Stomach smooth muscle (tissue), 2 donors: Measurements from ENCODE around the gene ERCC6L2.

Source experiments
- H3K27ac ChIP-seq: one replicate; pipeline ENCODE4 v1.7.0; 2013; ENCODE audit warnings: mild to moderate bottlenecking, low read length, inconsistent platforms
- H3K27me3 ChIP-seq, 2 donors: one replicate each; pipeline ENCODE4 v1.7.0; 2013; ENCODE audit warnings: low read length in 2 of 2; ENCODE audit not compliant: insufficient read depth in 2 of 2, control insufficient read depth in 1 of 2
- H3K36me3 ChIP-seq, 2 donors: one replicate each; pipeline ENCODE4 v1.7.0; 2013; ENCODE audit warnings: low read length in 2 of 2; ENCODE audit not compliant: control insufficient read depth in 2 of 2, insufficient read depth in 2 of 2
- H3K4me1 ChIP-seq: one replicate; pipeline ENCODE4 v1.7.0; 2013; ENCODE audit warnings: low read length; ENCODE audit not compliant: control insufficient read depth, insufficient read depth
- H3K4me3 ChIP-seq, 2 donors: one replicate each; pipeline ENCODE4 v1.7.0; 2013; ENCODE audit warnings: low read length in 2 of 2
- H3K9ac ChIP-seq, 2 donors: one replicate each; pipeline ENCODE4 v1.7.0; 2013; ENCODE audit warnings: low read length in 2 of 2, mild to moderate bottlenecking in 1 of 2
- H3K9me3 ChIP-seq, 2 donors: one replicate each; pipeline ENCODE4 v1.7.0; 2013; ENCODE audit warnings: low read length in 2 of 2; ENCODE audit not compliant: control insufficient read depth in 2 of 2
- donor health status: healthy.
- donor health status: Pancreatic carcinoma.

ERCC6L2 gene

DNA sequence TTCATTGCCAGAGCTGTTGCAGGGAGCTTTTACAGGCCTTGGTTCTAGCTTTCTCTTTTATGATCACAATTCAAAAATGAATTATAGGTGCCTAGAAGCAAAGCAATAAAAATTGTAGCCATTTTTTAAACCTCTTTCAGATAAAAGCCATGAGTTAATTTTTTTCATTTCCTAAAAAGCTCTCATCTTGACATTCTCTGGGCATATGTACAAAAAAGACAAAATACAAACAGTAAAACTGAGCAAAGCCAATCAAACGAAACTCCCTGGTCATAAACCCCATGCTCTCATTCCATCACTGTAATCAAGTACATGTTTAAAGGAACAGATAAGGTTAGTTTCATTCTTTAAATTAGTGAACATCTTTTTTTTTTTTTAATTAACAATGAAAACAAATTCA lies 101.9 kb downstream of the ERCC6L2 start:
- Histone ChIP-seq H3K27ac (no peak overlapping the region), H3K9ac (no peak overlapping the region), H3K4me3 (no peak overlapping the region), H3K27me3 (no peaks in the 10 kb centered on the region), H3K36me3 (peaks cover 4 to 11% of the 10 kb centered on the region in 2 donors), H3K4me1 (no peaks in the 10 kb centered on the region), H3K9me3 (no peaks in the 10 kb centered on the region)

DNA sequence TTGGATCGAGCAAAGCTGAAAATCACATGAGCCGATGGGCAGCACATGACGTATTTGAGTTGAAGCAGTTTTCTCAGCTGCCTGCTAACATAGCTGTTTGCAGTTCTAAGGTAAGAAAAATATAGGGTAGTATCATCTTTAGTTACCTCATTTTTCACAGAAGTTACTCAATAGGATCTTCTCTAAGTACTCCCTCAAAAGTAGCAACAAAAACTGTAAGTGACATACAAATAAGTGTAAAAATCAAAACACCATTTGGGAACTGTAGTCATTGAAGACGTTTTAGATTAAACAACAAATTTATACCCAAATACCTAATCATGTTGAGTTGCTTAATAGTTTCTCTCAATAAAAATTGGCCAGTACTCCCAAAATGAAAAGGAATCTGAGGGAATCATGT lies 102.6 kb downstream of the ERCC6L2 start:
- Histone ChIP-seq H3K9ac (no peak overlapping the region), H3K4me1 (no peaks in the 10 kb centered on the region), H3K36me3 (peaks cover 0 to 9% of the 10 kb centered on the region in 2 donors), H3K27me3 (no peaks in the 10 kb centered on the region), H3K27ac (no peak overlapping the region), H3K4me3 (no peak overlapping the region), H3K9me3 (no peaks in the 10 kb centered on the region)

DNA sequence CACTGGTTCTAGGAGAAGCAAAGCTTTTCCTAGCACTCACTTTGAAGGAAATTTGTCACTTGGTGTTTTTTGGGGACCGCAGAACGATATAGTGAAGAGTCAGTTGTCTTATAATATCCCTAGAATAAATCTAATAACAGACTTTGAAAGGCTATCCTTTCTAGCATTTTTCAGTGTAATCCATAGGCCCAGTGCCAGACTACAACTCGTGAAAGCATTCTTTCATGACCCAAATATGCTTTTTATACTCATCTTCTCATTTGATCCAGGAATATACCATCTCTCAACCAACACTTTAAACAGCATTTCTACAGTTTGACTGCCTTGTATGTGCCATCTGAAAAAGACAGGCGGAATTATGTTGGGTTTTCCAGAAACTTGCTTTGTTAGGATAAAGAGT lies 104.0 kb downstream of the ERCC6L2 start:
- Histone ChIP-seq H3K9ac (no peak overlapping the region), H3K4me1 (no peaks in the 10 kb centered on the region), H3K27me3 (no peaks in the 10 kb centered on the region), H3K27ac (no peak overlapping the region), H3K4me3 (no peak overlapping the region), H3K9me3 (no peaks in the 10 kb centered on the region), H3K36me3 (peaks cover 0 to 9% of the 10 kb centered on the region in 2 donors)

DNA sequence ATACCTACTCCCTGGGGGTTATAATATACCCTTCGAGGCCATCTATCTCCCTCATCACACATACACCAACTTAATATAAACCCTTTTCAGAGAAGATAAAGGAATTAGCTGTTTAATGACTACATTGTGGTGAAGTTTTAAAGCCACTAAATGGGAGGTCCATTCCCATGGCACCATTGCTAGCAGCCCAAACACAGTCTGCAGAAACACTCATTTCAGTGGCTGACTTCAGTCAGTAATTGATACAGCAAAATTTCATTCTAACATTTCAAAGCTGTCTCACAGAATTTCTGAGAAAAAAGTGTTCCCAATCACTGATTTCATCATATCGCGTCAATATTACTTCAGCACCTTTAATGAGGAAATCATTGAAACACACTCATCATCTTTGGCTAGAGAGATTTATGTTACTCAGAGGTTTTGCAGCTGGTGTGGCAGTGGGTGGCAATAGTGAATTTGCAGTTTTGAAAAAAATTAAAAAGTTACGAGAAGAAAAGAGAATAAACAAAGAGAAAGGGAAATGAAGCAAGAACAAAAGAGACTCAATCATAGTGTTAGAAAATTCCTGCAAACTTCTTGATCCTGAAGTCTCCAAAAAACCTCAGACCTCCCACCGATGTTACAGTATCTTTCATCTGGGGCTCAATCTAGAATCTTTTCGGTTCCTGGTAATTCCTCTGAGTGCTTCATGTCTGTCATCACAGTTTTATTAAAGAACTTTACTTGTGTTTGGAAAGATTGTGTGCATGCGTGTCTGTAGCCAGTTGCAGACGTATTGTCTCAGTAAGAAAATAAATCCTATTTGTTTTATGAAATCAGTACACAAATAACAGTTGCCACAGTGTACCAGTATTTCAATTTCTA lies 105.0 kb downstream of the ERCC6L2 start:
- Histone ChIP-seq H3K27me3 (no peaks in the 10 kb centered on the region), H3K4me1 (no peaks in the 10 kb centered on the region), H3K4me3 (no peak overlapping the region), H3K9ac (no peak overlapping the region), H3K27ac (no peak overlapping the region), H3K36me3 (peaks cover 4 to 9% of the 10 kb centered on the region in 2 donors), H3K9me3 (no peaks in the 10 kb centered on the region)

DNA sequence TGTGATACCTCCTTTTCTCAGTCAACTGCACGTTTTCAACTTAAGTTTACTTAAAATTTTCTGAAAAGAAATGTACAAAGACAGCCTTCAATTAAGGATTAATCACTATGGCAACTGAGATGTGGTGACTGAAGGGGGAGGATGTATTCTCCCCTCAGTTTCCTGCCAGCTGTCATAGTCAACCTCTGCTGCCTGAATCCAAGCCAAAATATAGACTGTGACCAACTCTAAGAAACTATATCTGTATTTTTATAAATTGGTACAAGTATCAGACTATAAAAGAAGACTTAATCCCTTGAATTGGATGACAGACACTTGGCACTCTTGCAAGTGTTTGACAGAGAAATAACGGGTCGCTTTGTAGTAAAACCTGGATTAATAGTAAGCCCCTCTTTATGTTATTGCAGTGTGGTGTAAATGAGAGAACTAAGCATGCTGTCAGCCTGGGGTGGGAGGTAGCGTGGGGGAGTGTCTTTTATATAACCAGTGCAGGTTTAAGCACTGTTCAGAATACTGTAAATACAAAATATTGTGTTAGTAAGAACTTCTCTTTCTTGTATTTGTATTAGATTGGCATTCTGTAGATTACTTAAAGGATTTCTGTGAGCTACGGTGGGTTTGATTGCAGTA lies 106.4 kb downstream of the ERCC6L2 start:
- H3K36me3 ChIP-seq, result peaks cover 4 to 9% of the 10 kb centered on the region in 2 donors
- H3K9ac ChIP-seq, result no peak overlapping the region
- no peak overlapping the region for H3K27ac ChIP-seq

DNA sequence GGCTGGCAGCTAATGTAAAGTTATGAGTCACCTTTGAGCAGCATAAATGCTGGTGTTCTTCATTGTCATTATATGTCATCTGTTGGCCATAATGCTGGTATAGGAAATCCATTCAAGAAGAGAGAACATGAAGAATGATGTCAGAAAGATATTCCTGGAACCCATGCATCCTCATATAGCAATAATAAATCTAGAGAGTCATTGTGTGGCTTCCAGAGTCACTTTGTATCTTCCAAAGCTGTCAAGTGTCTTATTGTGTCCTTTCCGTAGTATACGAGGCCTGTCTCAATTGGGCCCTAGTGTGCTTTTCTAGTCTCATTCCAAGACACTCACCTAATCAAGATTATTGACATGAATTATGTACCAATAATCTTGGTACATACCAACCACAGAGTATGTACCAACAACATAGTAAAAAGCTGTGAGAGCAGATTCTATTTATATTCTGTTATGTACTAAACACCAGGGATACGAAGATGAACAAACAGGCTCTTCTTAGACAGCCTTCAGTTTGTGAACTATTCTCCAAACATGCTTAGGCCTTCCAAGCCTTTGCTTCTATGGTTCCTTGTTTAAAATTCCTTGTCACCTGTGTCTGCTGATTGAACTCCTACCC lies 110.1 kb downstream of the ERCC6L2 start:
- H3K27ac ChIP-seq, result no peak overlapping the region
- no peaks in the 10 kb centered on the region for H3K4me1 ChIP-seq

More for the DNA sequence above, 106.4 kb downstream of the ERCC6L2 start:
- no peaks in the 10 kb centered on the region for H3K9me3 ChIP-seq
- H3K4me1 ChIP-seq, result no peaks in the 10 kb centered on the region
- no peak overlapping the region for H3K4me3 ChIP-seq
- H3K27me3 ChIP-seq, result no peaks in the 10 kb centered on the region

DNA sequence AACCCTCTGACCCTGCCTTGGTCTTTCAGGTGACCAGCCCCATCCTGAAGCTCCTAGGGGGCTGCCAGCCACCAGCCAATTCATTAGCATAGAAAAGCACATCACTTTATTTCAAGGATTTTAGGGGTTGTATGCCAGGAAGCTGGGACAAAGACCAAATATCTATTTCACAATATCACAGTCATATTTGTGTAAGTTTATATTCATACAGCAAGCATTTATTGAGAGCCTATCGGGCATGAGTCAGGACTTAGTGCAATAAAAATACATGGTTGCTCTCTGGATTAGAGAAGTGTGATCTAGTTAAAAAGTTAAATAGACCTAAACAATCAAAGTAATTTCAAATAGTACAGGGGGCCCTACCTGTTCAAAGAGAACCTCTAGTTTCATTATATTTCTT lies 113.8 kb downstream of the ERCC6L2 start:
- Histone ChIP-seq H3K9me3 (no peaks in the 10 kb centered on the region), H3K9ac (no peak overlapping the region), H3K4me1 (no peaks in the 10 kb centered on the region), H3K36me3 (peaks cover 0 to 9% of the 10 kb centered on the region in 2 donors), H3K4me3 (no peak overlapping the region), H3K27me3 (no peaks in the 10 kb centered on the region), H3K27ac (no peak overlapping the region)

More for the DNA sequence above, 110.1 kb downstream of the ERCC6L2 start:
- Histone ChIP-seq H3K4me3 (no peak overlapping the region), H3K36me3 (peaks cover 0 to 4% of the 10 kb centered on the region in 2 donors), H3K9ac (no peak overlapping the region), H3K9me3 (no peaks in the 10 kb centered on the region), H3K27me3 (no peaks in the 10 kb centered on the region)

DNA sequence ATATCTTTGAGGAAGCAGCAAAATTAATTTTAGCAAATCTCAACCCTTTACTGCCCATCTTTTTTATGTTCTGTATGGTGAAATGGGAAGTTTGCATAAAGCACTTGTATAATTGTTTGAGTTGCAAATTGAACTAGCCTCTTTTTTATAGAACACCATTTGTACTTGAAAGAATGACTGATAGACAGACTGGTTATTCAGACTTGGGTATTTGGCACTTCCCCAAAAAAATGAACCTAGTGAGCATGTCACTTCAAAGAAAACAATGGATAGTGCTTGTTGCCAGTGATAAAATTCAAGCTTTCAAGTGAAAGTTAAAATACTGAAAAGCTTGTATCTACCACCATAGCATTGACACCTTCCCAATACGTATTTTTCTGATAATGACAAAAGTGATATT lies 115.8 kb downstream of the ERCC6L2 start:
- no peak overlapping the region for H3K9ac ChIP-seq
- no peaks in the 10 kb centered on the region for H3K9me3 ChIP-seq
- H3K36me3 ChIP-seq, result peaks cover 3 to 8% of the 10 kb centered on the region in 2 donors
- H3K4me1 ChIP-seq, result no peaks in the 10 kb centered on the region
- no peaks in the 10 kb centered on the region for H3K27me3 ChIP-seq
- H3K4me3 ChIP-seq, result no peak overlapping the region
- no peak overlapping the region for H3K27ac ChIP-seq

DNA sequence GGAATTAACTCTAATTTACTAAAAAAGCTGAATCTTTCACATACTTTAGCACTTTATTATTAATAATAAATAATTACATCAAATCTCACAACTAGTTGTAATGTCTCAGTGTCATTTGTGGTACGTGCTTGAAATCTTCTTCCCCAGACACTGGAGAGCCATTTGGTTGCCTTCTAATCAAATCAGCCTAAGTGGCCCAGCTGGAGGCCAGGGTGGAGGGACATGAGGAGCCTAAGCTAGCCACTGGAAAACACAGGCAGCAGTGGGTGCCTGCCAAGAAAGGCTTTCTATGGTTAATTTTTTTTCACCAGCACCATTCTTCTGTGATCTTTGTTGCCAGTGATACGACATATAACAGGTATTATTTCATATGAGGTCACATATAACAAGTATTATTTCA lies 117.0 kb downstream of the ERCC6L2 start:
- H3K27me3 ChIP-seq, result no peaks in the 10 kb centered on the region
- H3K4me3 ChIP-seq, result no peak overlapping the region
- no peak overlapping the region for H3K27ac ChIP-seq
- peaks cover 3 to 10% of the 10 kb centered on the region in 2 donors for H3K36me3 ChIP-seq
- no peak overlapping the region for H3K9ac ChIP-seq
- no peaks in the 10 kb centered on the region for H3K4me1 ChIP-seq
- H3K9me3 ChIP-seq, result no peaks in the 10 kb centered on the region

DNA sequence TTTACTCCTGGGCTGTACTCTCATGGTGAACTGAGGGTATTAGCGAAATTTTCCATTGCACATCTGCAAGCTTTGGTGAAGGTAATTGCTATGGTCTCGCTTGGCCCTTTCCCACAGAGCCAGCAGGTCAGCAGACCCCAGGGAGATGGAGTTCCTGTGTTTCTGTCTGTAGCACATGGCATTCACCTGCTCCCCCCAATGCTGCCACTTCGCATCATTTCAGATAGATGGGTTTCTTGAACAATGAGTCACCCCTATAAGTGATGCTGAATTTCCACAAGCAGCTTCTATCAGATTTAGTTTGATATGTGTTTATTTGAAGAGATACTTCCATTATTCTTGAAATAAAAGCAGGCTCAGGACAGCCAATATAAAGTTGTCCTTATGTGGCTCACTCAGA lies 117.8 kb downstream of the ERCC6L2 start:
- no peaks in the 10 kb centered on the region for H3K9me3 ChIP-seq
- H3K36me3 ChIP-seq, result peaks cover 3 to 13% of the 10 kb centered on the region in 2 donors
- H3K4me3 ChIP-seq, result no peak overlapping the region
- H3K4me1 ChIP-seq, result no peaks in the 10 kb centered on the region
- H3K27ac ChIP-seq, result no peak overlapping the region
- H3K27me3 ChIP-seq, result no peaks in the 10 kb centered on the region
- H3K9ac ChIP-seq, result no peak overlapping the region
